ENCODE data around the gene GAREM1. TPM values are rescaled to one million over a fixed set of nuclear protein-coding genes. Genes with fewer than 3 reads are reported as not detected.

GAREM1 gene
- total RNA-seq, 1 experiment from 2014 or later, result 21.4 TPM

DNA sequence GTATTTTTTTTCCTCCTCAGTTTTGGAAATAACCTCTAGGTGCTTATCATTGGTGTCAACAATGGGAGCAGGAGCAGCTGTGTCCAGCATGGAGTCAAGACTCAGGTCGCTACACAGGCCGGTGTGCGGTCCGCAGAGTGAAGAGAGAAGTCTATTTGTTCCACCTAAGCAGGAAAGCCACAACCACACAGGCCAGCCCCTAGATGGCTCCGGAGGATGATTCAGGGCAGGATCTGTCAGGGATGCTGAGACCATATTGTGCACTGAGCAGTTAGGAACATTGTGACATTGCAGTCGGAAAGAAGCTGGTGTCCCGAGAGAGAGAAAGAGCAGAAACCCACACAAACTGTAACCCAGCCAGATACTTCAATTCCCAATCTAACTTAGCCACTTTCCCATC lies 136.9 kb downstream of the GAREM1 start:
- Mint-ChIP-seq H3K27ac (ENCODE audit: low read depth, unreplicated experiment) (no peak overlapping the region), H3K9me3 (ENCODE audit: unreplicated experiment) (no peaks in the 10 kb centered on the region), H3K4me1 (ENCODE audit: insufficient read depth, unreplicated experiment) (peaks cover 3% of the 10 kb centered on the region), H3K27me3 (ENCODE audit: insufficient read depth, unreplicated experiment) (no peaks in the 10 kb centered on the region), H3K4me3 (ENCODE audit: unreplicated experiment) (no peak overlapping the region), H3K36me3 (ENCODE audit: insufficient read depth, unreplicated experiment) (peaks cover 4% of the 10 kb centered on the region)
- BruUV-seq (replicated peaks), result no TSS peak
- no peak for DNase-seq (ENCODE audit: unreplicated experiment)
- TF ChIP-seq, protein P1, sequence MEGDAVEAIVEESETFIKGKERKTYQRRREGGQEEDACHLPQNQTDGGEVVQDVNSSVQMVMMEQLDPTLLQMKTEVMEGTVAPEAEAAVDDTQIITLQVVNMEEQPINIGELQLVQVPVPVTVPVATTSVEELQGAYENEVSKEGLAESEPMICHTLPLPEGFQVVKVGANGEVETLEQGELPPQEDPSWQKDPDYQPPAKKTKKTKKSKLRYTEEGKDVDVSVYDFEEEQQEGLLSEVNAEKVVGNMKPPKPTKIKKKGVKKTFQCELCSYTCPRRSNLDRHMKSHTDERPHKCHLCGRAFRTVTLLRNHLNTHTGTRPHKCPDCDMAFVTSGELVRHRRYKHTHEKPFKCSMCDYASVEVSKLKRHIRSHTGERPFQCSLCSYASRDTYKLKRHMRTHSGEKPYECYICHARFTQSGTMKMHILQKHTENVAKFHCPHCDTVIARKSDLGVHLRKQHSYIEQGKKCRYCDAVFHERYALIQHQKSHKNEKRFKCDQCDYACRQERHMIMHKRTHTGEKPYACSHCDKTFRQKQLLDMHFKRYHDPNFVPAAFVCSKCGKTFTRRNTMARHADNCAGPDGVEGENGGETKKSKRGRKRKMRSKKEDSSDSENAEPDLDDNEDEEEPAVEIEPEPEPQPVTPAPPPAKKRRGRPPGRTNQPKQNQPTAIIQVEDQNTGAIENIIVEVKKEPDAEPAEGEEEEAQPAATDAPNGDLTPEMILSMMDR (IDR thresholded peaks at IDR 0.05; ENCODE audit: unreplicated experiment), result no peak
- POLR2A ChIA-PET, result interaction anchor here (1.1 kb wide), 1 partner anchor 136 kb away, joined by 3 read pairs; no protein-coding TSS in a partner anchor
- intact Hi-C loops (cut with micrococcal nuclease), result no loop called here
- CTCF ChIA-PET, result interaction anchor here (1.5 to 2.5 kb wide), 2 partner anchors 9 to 137 kb away, joined by 3 to 9 read pairs; partner anchors contain the start of gene GAREM1

DNA sequence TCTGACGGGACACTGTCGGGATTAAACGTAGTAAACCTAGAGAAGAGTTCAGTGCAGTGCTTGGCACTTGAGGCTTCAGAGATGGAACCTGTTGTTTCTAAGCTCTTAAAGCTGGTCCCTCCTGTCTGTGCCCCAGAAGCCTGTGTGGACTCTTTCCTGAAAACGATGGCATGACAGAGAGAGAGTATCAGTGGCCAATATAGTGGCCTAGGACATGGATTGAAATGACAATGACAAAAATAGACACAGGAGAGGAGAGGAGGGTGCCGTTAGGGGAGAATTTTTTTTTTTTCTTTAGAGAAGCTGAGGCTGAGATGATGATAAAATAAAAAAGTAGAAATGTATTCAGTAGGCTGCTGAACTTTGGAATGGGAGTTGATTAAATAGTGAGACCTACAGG lies 138.0 kb downstream of the GAREM1 start:
- H3K4me3 Mint-ChIP-seq (ENCODE audit: unreplicated experiment), result no peak overlapping the region
- no peak overlapping the region for H3K27ac Mint-ChIP-seq (ENCODE audit: low read depth, unreplicated experiment)
- BruUV-seq (replicated peaks), result no TSS peak
- intact Hi-C loops (cut with micrococcal nuclease), result no loop called here
- TF ChIP-seq, protein P1 (IDR thresholded peaks at IDR 0.05; ENCODE audit: unreplicated experiment), result no peak
- POLR2A ChIA-PET, result no interaction called here
- H3K36me3 Mint-ChIP-seq (ENCODE audit: insufficient read depth, unreplicated experiment), result peaks cover 4% of the 10 kb centered on the region
- H3K9me3 Mint-ChIP-seq (ENCODE audit: unreplicated experiment), result no peaks in the 10 kb centered on the region
- no peak for DNase-seq (ENCODE audit: unreplicated experiment)
- no peaks in the 10 kb centered on the region for H3K27me3 Mint-ChIP-seq (ENCODE audit: insufficient read depth, unreplicated experiment)
- CTCF ChIA-PET, result interaction anchor here (0.5 to 2.5 kb wide), 5 partner anchors 61 to 1135 kb away, joined by 3 to 9 read pairs (median 3); partner anchors contain the start of gene GAREM1
- peaks cover 9% of the 10 kb centered on the region for H3K4me1 Mint-ChIP-seq (ENCODE audit: insufficient read depth, unreplicated experiment)

DNA sequence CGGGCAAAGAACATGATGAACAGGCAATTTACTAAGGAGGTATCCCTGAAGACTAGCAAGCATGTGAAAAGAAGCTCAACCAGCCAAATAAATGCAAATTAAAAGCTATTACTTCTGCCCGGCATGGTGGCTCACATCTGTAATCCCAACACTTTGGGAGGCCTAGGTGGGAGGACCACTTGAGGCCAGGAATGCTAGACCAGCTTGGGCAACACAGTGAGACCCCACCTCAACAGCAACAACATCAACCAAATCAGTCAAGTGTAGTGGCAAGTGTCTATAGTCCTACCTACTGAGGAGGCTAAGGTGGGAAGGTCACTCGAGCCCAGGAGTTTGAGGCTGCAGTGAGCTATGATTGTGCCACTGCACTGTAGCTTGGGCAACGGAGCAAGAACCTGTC lies 141.7 kb downstream of the GAREM1 start:
- H3K4me3 Mint-ChIP-seq (ENCODE audit: unreplicated experiment), result no peak overlapping the region
- H3K4me1 Mint-ChIP-seq (ENCODE audit: insufficient read depth, unreplicated experiment), result peaks cover 33% of the 10 kb centered on the region
- H3K27ac Mint-ChIP-seq (ENCODE audit: low read depth, unreplicated experiment), result peak overlapping the region; percentile 19
- DNase-seq (ENCODE audit: unreplicated experiment), result no peak
- BruUV-seq (replicated peaks), result no TSS peak
- CTCF ChIA-PET, result interaction anchor here (0.6 to 3.3 kb wide), 9 partner anchors 14 to 331 kb away, joined by 3 to 15 read pairs (median 4); partner anchors contain the start of gene GAREM1
- TF ChIP-seq, protein P1 (IDR thresholded peaks at IDR 0.05; ENCODE audit: unreplicated experiment), result no peak
- intact Hi-C loops (cut with micrococcal nuclease), result loop anchor here (1.0 kb wide), 1 partner anchor 141 kb away; the partner anchor contains the start of gene GAREM1
- H3K36me3 Mint-ChIP-seq (ENCODE audit: insufficient read depth, unreplicated experiment), result peaks cover 11% of the 10 kb centered on the region
- POLR2A ChIA-PET, result interaction anchor here (1.1 to 2.0 kb wide), 2 partner anchors 20 to 98 kb away, joined by 3 to 4 read pairs; no protein-coding TSS in a partner anchor
- H3K9me3 Mint-ChIP-seq (ENCODE audit: unreplicated experiment), result no peaks in the 10 kb centered on the region
- H3K27me3 Mint-ChIP-seq (ENCODE audit: insufficient read depth, unreplicated experiment), result no peaks in the 10 kb centered on the region

DNA sequence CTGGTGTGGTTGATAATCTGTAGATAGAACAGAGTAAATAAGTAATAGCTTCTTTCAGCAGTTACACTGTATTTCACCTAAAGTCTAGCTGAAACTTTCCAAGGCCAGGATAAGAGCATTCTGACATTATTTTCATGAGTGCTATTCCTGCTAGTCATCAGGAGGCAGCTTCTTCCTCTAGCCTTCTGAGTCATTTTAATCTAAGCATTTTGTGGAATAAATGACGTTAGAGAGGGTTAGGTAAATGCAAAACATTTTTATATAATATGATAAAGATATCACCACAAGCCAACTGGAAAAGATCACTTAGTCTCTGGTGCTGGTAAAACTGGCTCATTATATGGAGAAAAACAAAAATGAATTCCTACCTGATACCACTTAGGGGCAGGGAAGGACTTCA lies 142.3 kb downstream of the GAREM1 start:
- H3K36me3 Mint-ChIP-seq (ENCODE audit: insufficient read depth, unreplicated experiment), result peaks cover 11% of the 10 kb centered on the region
- ChIA-PET CTCF (interaction anchor here (0.7 to 3.3 kb wide), 8 partner anchors 9 to 221 kb away, joined by 3 to 15 read pairs (median 4); partner anchors contain the start of gene GAREM1), POLR2A (interaction anchor here (0.7 to 2.0 kb wide), 5 partner anchors 21 to 461 kb away, joined by 3 to 4 read pairs (median 3); no protein-coding TSS in a partner anchor)
- TF ChIP-seq, protein P1 (IDR thresholded peaks at IDR 0.05; ENCODE audit: unreplicated experiment), result no peak
- H3K4me1 Mint-ChIP-seq (ENCODE audit: insufficient read depth, unreplicated experiment), result peaks cover 34% of the 10 kb centered on the region
- peak overlapping the region; percentile 19 for H3K27ac Mint-ChIP-seq (ENCODE audit: low read depth, unreplicated experiment)
- no peak overlapping the region for H3K4me3 Mint-ChIP-seq (ENCODE audit: unreplicated experiment)
- no TSS peak for BruUV-seq (replicated peaks)
- H3K9me3 Mint-ChIP-seq (ENCODE audit: unreplicated experiment), result no peaks in the 10 kb centered on the region
- intact Hi-C loops (cut with micrococcal nuclease), result loop anchor here (1.0 kb wide), 1 partner anchor 142 kb away; the partner anchor contains the start of gene GAREM1
- no peaks in the 10 kb centered on the region for H3K27me3 Mint-ChIP-seq (ENCODE audit: insufficient read depth, unreplicated experiment)
- no peak for DNase-seq (ENCODE audit: unreplicated experiment)
